Mesothelial cell of epicardium (in vitro differentiated cells): Measurements from ENCODE around the gene ADAT3. TPM values are rescaled to one million over a fixed set of nuclear protein-coding genes. Genes with fewer than 3 reads are reported as not detected.

Experiments used
- DNase-seq, 2 experiments: peaks; one replicate each; pipeline ENCODE4 v3.0.0; 2021; ENCODE audit warnings: low spot score in 2 of 2; ENCODE audit not compliant: unreplicated experiment in 2 of 2
- H3K27ac Mint-ChIP-seq: 2 replicates; pipeline ENCODE4 v1.8.0; 2021; ENCODE audit warnings: mixed read lengths
- H3K27me3 Mint-ChIP-seq: 2 replicates; pipeline ENCODE4 v1.8.0; 2021; ENCODE audit warnings: low read depth, mixed read lengths
- H3K36me3 Mint-ChIP-seq: 2 replicates; pipeline ENCODE4 v1.8.0; 2021; ENCODE audit warnings: mixed read lengths
- H3K4me1 Mint-ChIP-seq: 2 replicates; pipeline ENCODE4 v1.8.0; 2021; ENCODE audit warnings: mixed read lengths
- H3K4me3 Mint-ChIP-seq: 2 replicates; pipeline ENCODE4 v1.8.0; 2021; ENCODE audit warnings: mild to moderate bottlenecking, moderate library complexity, mixed read lengths
- H3K9me3 Mint-ChIP-seq: 2 replicates; pipeline ENCODE4 v1.8.0; 2021; ENCODE audit warnings: mixed read lengths
- CTCF ChIP-seq: fragments of 200-600 bp; sonication (generic); IDR thresholded peaks from one replicate; pipeline ENCODE4 v1.5.0; 2021; ENCODE audit warnings: antibody characterized with exemption; ENCODE audit not compliant: unreplicated experiment
- total RNA-seq: library from RNA; stranded (reverse); gene quantifications from 3 replicates; pipeline ENCODE4 v1.2.1, GENCODE V29; 2021

ADAT3 gene
- total RNA-seq, 1 donor from 2014 or later = 15.5 TPM

- peaks cover 11% of the 10 kb centered on the region for H3K9me3 Mint-ChIP-seq
- no peak overlapping the region for H3K4me3 Mint-ChIP-seq
- H3K27ac Mint-ChIP-seq = no peak overlapping the region
- TF ChIP-seq CTCF = no peak
- no peak for DNase-seq
- H3K36me3 Mint-ChIP-seq = no peaks in the 10 kb centered on the region
- peaks cover 3% of the 10 kb centered on the region for H3K4me1 Mint-ChIP-seq
- no peaks in the 10 kb centered on the region for H3K27me3 Mint-ChIP-seq
Observed at GRCh38 chr19:1933942-1934341, 28.7 kb downstream of the ADAT3 start.

GRCh38 chr19:1935484-1936208, 30.4 kb downstream of the ADAT3 start:
- Mint-ChIP-seq H3K36me3 (no peaks in the 10 kb centered on the region), H3K4me3 (no peak overlapping the region), H3K27ac (no peak overlapping the region), H3K4me1 (peaks cover 10% of the 10 kb centered on the region), H3K9me3 (peaks cover 11% of the 10 kb centered on the region), H3K27me3 (no peaks in the 10 kb centered on the region)
- no peak for TF ChIP-seq CTCF
- DNase-seq = no peak

DNA sequence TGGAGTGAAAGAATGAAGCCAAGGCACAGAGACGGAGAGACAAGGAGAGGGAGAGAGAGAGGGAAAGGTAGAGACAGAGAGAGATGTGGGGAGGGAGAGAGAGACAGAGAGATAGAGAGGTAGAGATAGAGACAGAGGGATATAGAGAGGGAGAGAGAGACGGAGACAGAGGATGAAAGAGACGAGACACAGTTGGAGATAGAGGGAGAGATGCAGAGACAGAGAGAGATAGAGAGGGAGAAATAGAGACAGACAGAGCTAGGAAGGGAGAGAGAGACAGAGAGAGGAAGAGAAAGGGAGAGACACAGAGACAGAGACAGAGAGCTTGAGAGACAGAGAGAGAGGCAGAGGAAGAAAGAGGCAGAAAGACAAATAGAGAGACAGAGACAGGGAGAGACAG, 31.2 kb downstream of the ADAT3 start:
- no peak for DNase-seq
- Mint-ChIP-seq H3K27ac (no peak overlapping the region), H3K36me3 (no peaks in the 10 kb centered on the region), H3K9me3 (peaks cover 10% of the 10 kb centered on the region), H3K27me3 (no peaks in the 10 kb centered on the region), H3K4me1 (peaks cover 10% of the 10 kb centered on the region), H3K4me3 (no peak overlapping the region)
- no peak for TF ChIP-seq CTCF

DNA sequence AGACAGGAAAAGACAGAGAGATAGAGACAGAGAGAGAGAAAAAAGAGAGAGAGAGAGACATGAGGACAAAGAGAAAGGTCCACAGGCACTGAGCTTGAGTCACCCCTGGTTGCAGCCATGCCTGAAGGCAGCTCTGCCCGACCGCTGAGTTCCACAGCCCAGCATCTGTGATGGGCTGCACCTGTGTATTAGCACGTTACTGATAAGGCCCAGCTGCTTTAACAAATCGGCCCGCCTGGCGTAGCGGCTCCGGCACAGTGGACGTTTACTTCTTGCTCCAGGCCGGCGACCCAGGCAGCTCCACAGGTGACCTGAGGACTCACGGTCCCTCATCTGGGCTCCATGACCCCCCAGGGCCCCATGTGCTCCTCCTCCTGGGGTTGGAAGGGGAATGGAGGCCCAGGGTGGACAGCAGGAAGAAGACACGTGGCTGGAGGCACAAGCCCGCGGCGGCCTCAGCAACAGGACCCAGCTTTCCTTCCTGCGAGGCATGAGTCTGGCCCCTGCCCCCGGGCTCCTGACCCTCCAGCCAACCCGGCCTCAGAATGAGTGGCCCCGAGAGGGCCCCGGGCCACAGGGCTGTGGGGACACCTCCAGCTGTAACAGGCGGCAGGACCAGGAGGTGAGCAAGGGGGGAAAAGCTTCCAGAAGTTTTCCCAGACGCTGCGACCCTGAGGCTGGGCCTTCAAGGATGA, 31.9 kb downstream of the ADAT3 start:
- TF ChIP-seq CTCF = no peak
- Mint-ChIP-seq H3K4me3 (no peak overlapping the region), H3K36me3 (no peaks in the 10 kb centered on the region), H3K27ac (no peak overlapping the region), H3K4me1 (peaks cover 10% of the 10 kb centered on the region), H3K9me3 (peaks cover 6% of the 10 kb centered on the region), H3K27me3 (no peaks in the 10 kb centered on the region)
- no peak for DNase-seq

DNA sequence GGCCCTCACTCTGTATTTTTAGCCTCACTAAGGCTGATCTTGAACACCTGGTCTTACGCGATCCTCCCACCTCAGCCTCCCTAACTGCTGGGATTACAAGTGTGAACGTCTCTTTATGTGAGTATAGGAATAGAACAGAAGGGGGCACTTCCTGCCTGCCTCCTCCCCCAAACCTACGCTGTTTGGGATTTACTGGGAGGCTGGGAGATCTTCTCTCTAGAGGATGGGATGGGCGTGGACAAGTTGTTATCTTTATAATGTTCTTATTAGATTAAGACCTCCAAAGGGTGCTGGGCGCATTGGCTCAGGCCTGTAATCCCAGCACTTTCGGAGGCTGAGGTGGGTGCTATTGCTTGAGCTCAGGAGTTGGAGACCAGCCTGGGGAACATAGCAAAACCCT, 32.9 kb downstream of the ADAT3 start:
- Mint-ChIP-seq H3K27ac (no peak overlapping the region), H3K4me3 (no peak overlapping the region)

More for the DNA sequence above, 32.9 kb downstream of the ADAT3 start:
- Mint-ChIP-seq H3K4me1 (peaks cover 16% of the 10 kb centered on the region), H3K27me3 (no peaks in the 10 kb centered on the region), H3K36me3 (no peaks in the 10 kb centered on the region), H3K9me3 (peaks cover 6% of the 10 kb centered on the region)
- no peak for TF ChIP-seq CTCF
- no peak for DNase-seq
